SK-N-SH (cell line): ENCODE results near the gene MADCAM1.

ENCODE experiments used
- CHD2 ChIP-seq: fragments of 150-350 bp; IDR thresholded peaks from 2 replicates; pipeline ENCODE4 v1.6.1; 2018; ENCODE audit warnings: low read length; ENCODE audit not compliant: partially characterized antibody
- CTCF ChIP-seq: fragments of 200-600 bp; sonication (generic); IDR thresholded peaks from 2 replicates; pipeline ENCODE4 v1.6.1; 2017; ENCODE audit warnings: antibody characterized with exemption, mild to moderate bottlenecking, moderate library complexity
- EP300 ChIP-seq, 2 experiments: IDR thresholded peaks; 2 replicates each; pipeline versions ENCODE4 v1.4.0 to v1.6.1; 2012; ENCODE audit warnings: borderline replicate concordance in 1 of 2, low read depth in 1 of 2, low read length in 1 of 2
- FOXM1 ChIP-seq: IDR thresholded peaks from 2 replicates; pipeline ENCODE4 v1.4.0; 2012; ENCODE audit warnings: low read depth, mild to moderate bottlenecking
- JUND ChIP-seq: IDR thresholded peaks from 2 replicates; pipeline ENCODE4 v1.4.0; 2012
- MAX ChIP-seq: IDR thresholded peaks from 2 replicates; pipeline ENCODE4 v1.4.0; 2012; ENCODE audit warnings: low read depth
- RAD21 ChIP-seq: IDR thresholded peaks from 2 replicates; pipeline ENCODE4 v1.6.1; 2012; ENCODE audit warnings: mild to moderate bottlenecking, low read length
- SIN3A ChIP-seq: IDR thresholded peaks from 2 replicates; pipeline ENCODE4 v1.6.1; 2012; ENCODE audit warnings: low read depth, mild to moderate bottlenecking, low read length, moderate library complexity, borderline replicate concordance
- TAF1 ChIP-seq: IDR thresholded peaks from 2 replicates; pipeline ENCODE4 v1.6.1; 2012; ENCODE audit warnings: low read depth, mild to moderate bottlenecking, low read length, moderate library complexity, borderline replicate concordance
- USF2 ChIP-seq: fragments of 150-350 bp; IDR thresholded peaks from 2 replicates; pipeline ENCODE4 v1.6.1; 2017; ENCODE audit warnings: antibody characterized with exemption, low read length, low read depth, borderline replicate concordance

- TF ChIP-seq RAD21 (no peak), CHD2 (no peak), TAF1 (no peak), CTCF (no peak), SIN3A (no peak), JUND (no peak), FOXM1 (no peak), USF2 (no peak), MAX (no peak), EP300 (IDR thresholded peaks at IDR 0.05; ENCODE audit: borderline replicate concordance in 1 of 2, low read depth in 1 of 2, low read length in 1 of 2) (no peak)
These were observed 48.3 kb upstream of the MADCAM1 start for GRCh38 chr19:447816-448560.
